ENCODE results near the gene S100A4. TPM values are rescaled to one million over a fixed set of nuclear protein-coding genes. Genes with fewer than 3 reads are reported as not detected.
A peak's percentile ranks its signal among the peaks of the same experiment; 100 is the strongest.
"Not testable (repeated sequence)": the region's sequence is repeated elsewhere in the genome, so short reads cannot be mapped to it uniquely, and the experiment has no call there.

Gene S100A4
- total and polyA plus RNA-seq, 2 donors = 76.8 to 305 TPM

DNA sequence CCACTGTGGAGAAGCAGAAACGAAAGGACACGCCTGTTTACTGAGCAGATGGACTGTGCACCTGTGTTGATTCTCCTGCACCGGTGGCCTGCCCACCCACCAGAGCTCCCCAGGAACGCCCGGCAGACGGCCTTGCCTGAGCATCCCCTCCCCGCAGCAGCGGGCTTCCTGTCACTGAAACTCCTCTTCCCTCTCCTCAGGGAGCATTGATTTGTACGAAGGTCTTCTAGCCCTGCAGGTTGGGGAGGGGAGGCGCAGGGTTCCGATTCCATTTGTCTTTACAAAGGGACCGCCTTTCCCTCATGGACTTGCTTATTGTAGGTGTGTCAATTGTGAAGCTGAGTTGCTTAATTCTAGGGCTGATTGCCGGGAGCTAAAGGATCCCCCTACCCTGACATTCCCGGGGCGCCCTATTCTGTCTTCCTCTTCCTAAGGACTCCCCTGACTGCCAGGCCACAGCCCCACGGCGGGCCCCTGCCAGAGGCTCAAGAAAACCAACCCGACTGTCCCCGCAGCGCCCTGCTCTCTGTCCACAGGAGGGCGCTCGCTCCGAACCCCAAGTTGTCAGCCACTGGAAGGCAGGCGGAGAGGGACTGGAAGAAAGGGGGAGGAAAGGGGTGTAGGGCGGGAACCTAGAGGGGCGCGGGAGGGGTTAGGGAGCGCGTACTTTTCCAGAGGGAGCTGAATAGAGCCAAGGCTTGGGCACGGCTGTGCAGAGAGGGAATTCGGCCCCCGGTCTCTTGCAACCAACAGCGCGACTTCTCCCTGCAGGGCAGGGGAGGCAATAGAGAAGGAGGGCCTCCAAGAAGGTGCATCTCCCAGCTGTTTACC lies 12.6 kb downstream of the S100A4 start:
- WGBS = 34% methylated on average over 34 of the region's 34 CpGs
- peak overlapping the region; percentile 59 to 66 for H3K27ac ChIP-seq (ENCODE audit: low read depth in 1 of 2, low read length in 1 of 2)
- peaks cover 28 to 55% of the 10 kb centered on the region in 2 donors for H3K4me1 ChIP-seq (ENCODE audit: control insufficient read depth in 2 of 2, insufficient read depth in 2 of 2, low read length in 2 of 2)
- peak in 8 of 9 donors; percentile 48 to 89 (median 72) for DNase-seq (ENCODE audit: low read depth in 6 of 9, low spot score in 9 of 9)
- peaks cover 0 to 5% of the 10 kb centered on the region in 2 donors for H3K9me3 ChIP-seq (ENCODE audit: control insufficient read depth in 2 of 2, insufficient read depth in 1 of 2, low read length in 1 of 2)
- H3K36me3 ChIP-seq (ENCODE audit: control insufficient read depth in 2 of 2, insufficient read depth in 2 of 2, low read length in 1 of 2) = peaks cover 0 to 3% of the 10 kb centered on the region in 2 donors
- H3K27me3 ChIP-seq (ENCODE audit: control insufficient read depth in 2 of 2, insufficient read depth in 1 of 2, low read length in 1 of 2) = no peaks in the 10 kb centered on the region
- no peak overlapping the region for H3K4me3 ChIP-seq (ENCODE audit: low read length in 2 of 2)

DNA sequence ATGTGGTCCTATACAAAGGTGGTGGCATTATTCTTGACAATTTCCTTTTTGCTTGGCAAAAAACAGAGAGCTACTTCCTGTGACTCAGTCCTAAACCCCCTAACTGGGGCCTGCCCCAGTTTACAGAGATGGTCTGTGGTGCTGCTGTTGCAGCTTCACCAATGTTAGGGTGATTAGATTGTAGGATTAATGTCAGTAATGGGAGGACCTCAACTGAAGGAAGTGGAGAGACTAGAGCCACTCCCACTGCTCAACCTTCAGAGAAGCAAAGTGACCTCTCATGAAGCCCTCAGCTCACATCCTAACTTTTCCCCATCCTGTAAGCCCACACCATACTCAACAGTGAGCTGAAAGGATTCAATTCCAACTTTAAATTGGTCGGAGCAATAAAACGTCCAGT lies 13.4 kb downstream of the S100A4 start:
- Histone ChIP-seq H3K4me1 (ENCODE audit: control insufficient read depth in 2 of 2, insufficient read depth in 2 of 2, low read length in 2 of 2) (peaks cover 28 to 55% of the 10 kb centered on the region in 2 donors), H3K27ac (ENCODE audit: low read depth in 1 of 2, low read length in 1 of 2) (peak overlapping the region; percentile 59 to 68), H3K36me3 (ENCODE audit: control insufficient read depth in 2 of 2, insufficient read depth in 2 of 2, low read length in 1 of 2) (peaks cover 0 to 3% of the 10 kb centered on the region in 2 donors), H3K27me3 (ENCODE audit: control insufficient read depth in 2 of 2, insufficient read depth in 1 of 2, low read length in 1 of 2) (no peaks in the 10 kb centered on the region), H3K4me3 (ENCODE audit: low read length in 2 of 2) (no peak overlapping the region), H3K9me3 (ENCODE audit: control insufficient read depth in 2 of 2, insufficient read depth in 1 of 2, low read length in 1 of 2) (peaks cover 0 to 3% of the 10 kb centered on the region in 2 donors)
- DNase-seq (ENCODE audit: low read depth in 6 of 9, low spot score in 9 of 9) = peak in 1 of 9 donors; percentile 59
- WGBS = 97% methylated on average over 2 of the region's 2 CpGs

DNA sequence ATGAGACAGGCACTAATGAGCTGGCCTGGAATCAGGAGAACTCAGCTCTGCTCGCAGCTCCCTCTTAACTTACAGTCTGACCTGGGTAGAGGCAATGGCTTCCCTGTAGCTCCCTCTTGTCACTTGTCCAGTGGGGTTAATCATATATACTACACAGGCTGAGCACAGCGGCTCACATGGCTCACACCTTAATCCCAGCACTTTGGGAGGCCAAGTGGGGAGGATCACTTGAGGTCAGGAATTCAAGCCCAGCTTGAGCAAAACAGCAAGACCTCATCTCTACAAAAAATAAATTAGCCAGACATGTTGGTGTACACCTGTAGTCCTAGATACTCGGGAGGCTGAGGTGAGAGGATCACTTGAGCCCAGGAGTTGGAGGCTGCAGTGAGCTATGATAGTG lies 14.0 kb downstream of the S100A4 start:
- H3K4me3 ChIP-seq (ENCODE audit: low read length in 2 of 2) = no peak overlapping the region
- H3K36me3 ChIP-seq (ENCODE audit: control insufficient read depth in 2 of 2, insufficient read depth in 2 of 2, low read length in 1 of 2) = peaks cover 0 to 3% of the 10 kb centered on the region in 2 donors
- no peaks in the 10 kb centered on the region for H3K27me3 ChIP-seq (ENCODE audit: control insufficient read depth in 2 of 2, insufficient read depth in 1 of 2, low read length in 1 of 2)
- no peak for DNase-seq (ENCODE audit: low read depth in 6 of 9, low spot score in 9 of 9)
- no peaks in the 10 kb centered on the region for H3K9me3 ChIP-seq (ENCODE audit: control insufficient read depth in 2 of 2, insufficient read depth in 1 of 2, low read length in 1 of 2)
- peaks cover 23 to 50% of the 10 kb centered on the region in 2 donors for H3K4me1 ChIP-seq (ENCODE audit: control insufficient read depth in 2 of 2, insufficient read depth in 2 of 2, low read length in 2 of 2)
- H3K27ac ChIP-seq (ENCODE audit: low read depth in 1 of 2, low read length in 1 of 2) = peak overlapping the region in 1 of 2 donors; percentile 59
- WGBS = 100% methylated on average over 3 of the region's 3 CpGs

DNA sequence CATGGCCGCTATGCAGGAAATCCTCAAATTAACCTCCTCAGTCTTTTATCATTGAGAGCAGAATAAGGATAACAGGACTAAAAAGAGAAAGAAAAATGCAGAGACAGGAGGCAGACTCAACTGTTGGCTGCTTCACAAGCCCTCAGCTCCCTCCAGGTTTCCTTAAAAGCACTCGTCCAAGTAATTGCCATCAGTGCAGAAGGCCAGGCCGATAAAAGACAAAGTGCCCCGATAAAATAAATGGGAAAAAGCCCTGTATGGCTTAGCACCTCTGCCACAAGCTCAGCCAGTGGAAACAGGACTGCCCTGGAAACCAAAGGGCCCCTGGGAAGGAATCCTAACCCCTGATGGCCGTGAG lies 17.9 kb downstream of the S100A4 start:
- DNase-seq (ENCODE audit: low read depth in 6 of 9, low spot score in 9 of 9) = no peak
- Histone ChIP-seq H3K4me3 (ENCODE audit: low read length in 2 of 2) (no peak overlapping the region), H3K36me3 (ENCODE audit: control insufficient read depth in 2 of 2, insufficient read depth in 2 of 2, low read length in 1 of 2) (no peaks in the 10 kb centered on the region), H3K27ac (ENCODE audit: low read depth in 1 of 2, low read length in 1 of 2) (no peak overlapping the region), H3K4me1 (ENCODE audit: control insufficient read depth in 2 of 2, insufficient read depth in 2 of 2, low read length in 2 of 2) (peaks cover 9 to 13% of the 10 kb centered on the region in 2 donors), H3K9me3 (ENCODE audit: control insufficient read depth in 2 of 2, insufficient read depth in 1 of 2, low read length in 1 of 2) (no peaks in the 10 kb centered on the region), H3K27me3 (ENCODE audit: control insufficient read depth in 2 of 2, insufficient read depth in 1 of 2, low read length in 1 of 2) (no peaks in the 10 kb centered on the region)
- WGBS = 92% methylated on average over 5 of the region's 5 CpGs

DNA sequence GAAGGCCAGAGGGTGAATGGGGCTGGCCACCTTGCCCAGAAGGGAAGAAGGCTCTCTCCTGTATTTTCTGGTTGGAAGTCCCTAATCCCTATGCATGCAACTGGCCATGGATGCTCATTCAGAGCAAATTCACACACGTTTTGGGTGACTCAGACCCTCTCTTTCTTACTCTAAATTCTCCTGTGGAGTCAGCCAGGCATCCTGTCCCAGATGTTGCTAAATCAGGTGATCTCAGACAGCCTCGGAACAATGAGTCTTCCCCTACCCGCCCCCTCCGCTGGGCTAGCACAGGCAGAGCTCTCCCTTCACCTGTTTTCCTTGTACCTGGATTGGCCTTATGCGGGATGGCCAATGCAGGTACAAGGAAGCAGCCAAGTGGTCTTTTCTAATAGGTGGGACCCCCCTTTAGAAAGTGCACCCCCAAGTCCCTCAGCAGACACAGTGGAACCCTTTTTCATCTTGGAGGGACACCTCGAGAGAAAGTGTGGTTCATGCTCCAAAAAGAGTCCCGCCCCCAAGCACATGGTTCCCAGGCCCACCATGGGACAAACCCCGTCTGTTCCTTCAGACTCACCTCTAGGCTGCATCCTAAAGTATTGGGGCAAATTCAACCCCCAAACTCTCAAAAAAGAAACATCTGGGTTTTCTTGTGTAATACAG lies 18.5 kb downstream of the S100A4 start:
- 95% methylated on average over 8 of the region's 8 CpGs for WGBS
- no peaks in the 10 kb centered on the region for H3K36me3 ChIP-seq (ENCODE audit: control insufficient read depth in 2 of 2, insufficient read depth in 2 of 2, low read length in 1 of 2)
- no peak overlapping the region for H3K4me3 ChIP-seq (ENCODE audit: low read length in 2 of 2)
- no peaks in the 10 kb centered on the region for H3K9me3 ChIP-seq (ENCODE audit: control insufficient read depth in 2 of 2, insufficient read depth in 1 of 2, low read length in 1 of 2)
- peaks cover 6 to 8% of the 10 kb centered on the region in 2 donors for H3K4me1 ChIP-seq (ENCODE audit: control insufficient read depth in 2 of 2, insufficient read depth in 2 of 2, low read length in 2 of 2)
- H3K27ac ChIP-seq (ENCODE audit: low read depth in 1 of 2, low read length in 1 of 2) = peak overlapping the region in 1 of 2 donors; percentile 55
- DNase-seq (ENCODE audit: low read depth in 6 of 9, low spot score in 9 of 9) = no peak
- no peaks in the 10 kb centered on the region for H3K27me3 ChIP-seq (ENCODE audit: control insufficient read depth in 2 of 2, insufficient read depth in 1 of 2, low read length in 1 of 2)

DNA sequence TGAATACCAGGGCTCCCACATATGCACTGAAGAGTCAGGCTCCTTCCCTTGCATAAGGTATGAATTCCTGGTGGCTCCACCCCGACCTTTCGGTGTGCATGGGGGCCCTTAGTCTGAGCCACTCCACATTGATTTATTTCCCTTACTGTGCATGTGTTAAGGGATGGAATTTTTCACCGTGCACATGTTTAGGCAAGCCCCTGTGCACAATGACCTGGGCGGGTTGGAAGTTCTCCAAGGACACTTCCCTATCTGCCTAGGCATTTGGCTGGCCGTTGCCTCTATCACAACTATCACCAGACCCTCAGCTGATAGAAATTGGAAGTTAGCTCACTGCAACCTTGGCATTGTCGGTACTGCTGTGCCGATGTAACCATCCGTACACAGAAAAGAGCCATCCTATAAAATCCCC lies 19.5 kb downstream of the S100A4 start:
- no peaks in the 10 kb centered on the region for H3K9me3 ChIP-seq (ENCODE audit: control insufficient read depth in 2 of 2, insufficient read depth in 1 of 2, low read length in 1 of 2)
- no peaks in the 10 kb centered on the region for H3K36me3 ChIP-seq (ENCODE audit: control insufficient read depth in 2 of 2, insufficient read depth in 2 of 2, low read length in 1 of 2)
- H3K4me3 ChIP-seq (ENCODE audit: low read length in 2 of 2) = no peak overlapping the region
- no peak for DNase-seq (ENCODE audit: low read depth in 6 of 9, low spot score in 9 of 9)
- peak overlapping the region in 1 of 2 donors; percentile 25 for H3K27ac ChIP-seq (ENCODE audit: low read depth in 1 of 2, low read length in 1 of 2)
- no peaks in the 10 kb centered on the region for H3K4me1 ChIP-seq (ENCODE audit: control insufficient read depth in 2 of 2, insufficient read depth in 2 of 2, low read length in 2 of 2)
- no peaks in the 10 kb centered on the region for H3K27me3 ChIP-seq (ENCODE audit: control insufficient read depth in 2 of 2, insufficient read depth in 1 of 2, low read length in 1 of 2)
- WGBS = 76% methylated on average over 8 of the region's 8 CpGs

DNA sequence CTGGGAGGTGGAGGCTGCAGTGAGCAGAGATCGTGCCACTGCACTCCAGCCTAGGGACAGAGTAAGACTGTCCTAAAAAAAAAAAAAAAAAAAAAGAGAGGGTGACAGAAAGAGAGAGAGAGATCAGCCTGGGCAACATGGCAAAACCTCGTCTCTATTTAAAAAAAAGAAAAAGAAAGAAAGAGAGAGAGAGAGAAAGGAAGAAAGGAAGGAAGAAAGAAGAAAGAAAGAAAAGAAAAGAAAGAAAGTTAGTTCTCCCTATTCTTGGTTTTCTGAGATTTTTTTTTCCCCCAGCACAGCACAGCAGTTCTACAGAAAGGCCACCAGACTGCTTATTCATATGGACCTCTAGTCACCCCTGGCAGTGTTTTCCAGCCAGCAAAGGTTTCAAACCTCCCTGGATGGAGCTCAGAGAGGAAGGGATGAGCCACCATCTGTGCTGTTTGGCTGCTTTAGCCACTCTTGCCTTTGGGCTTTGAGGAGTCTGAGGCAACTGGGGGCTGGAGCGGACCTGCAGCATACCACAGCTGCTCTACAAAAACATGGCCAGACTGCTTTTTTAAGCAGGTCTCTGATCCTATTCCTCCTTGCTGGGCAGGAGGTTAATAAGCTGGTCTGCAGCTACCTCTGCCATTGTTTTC lies 20.4 kb downstream of the S100A4 start:
- Histone ChIP-seq H3K4me3 (ENCODE audit: low read length in 2 of 2) (no peak overlapping the region), H3K9me3 (ENCODE audit: control insufficient read depth in 2 of 2, insufficient read depth in 1 of 2, low read length in 1 of 2) (no peaks in the 10 kb centered on the region), H3K36me3 (ENCODE audit: control insufficient read depth in 2 of 2, insufficient read depth in 2 of 2, low read length in 1 of 2) (no peaks in the 10 kb centered on the region), H3K27me3 (ENCODE audit: control insufficient read depth in 2 of 2, insufficient read depth in 1 of 2, low read length in 1 of 2) (no peaks in the 10 kb centered on the region), H3K4me1 (ENCODE audit: control insufficient read depth in 2 of 2, insufficient read depth in 2 of 2, low read length in 2 of 2) (no peaks in the 10 kb centered on the region), H3K27ac (ENCODE audit: low read depth in 1 of 2, low read length in 1 of 2) (no peak overlapping the region)
- WGBS = 79% methylated on average over 3 of the region's 3 CpGs
- DNase-seq (ENCODE audit: low read depth in 6 of 9, low spot score in 9 of 9) = no peak

DNA sequence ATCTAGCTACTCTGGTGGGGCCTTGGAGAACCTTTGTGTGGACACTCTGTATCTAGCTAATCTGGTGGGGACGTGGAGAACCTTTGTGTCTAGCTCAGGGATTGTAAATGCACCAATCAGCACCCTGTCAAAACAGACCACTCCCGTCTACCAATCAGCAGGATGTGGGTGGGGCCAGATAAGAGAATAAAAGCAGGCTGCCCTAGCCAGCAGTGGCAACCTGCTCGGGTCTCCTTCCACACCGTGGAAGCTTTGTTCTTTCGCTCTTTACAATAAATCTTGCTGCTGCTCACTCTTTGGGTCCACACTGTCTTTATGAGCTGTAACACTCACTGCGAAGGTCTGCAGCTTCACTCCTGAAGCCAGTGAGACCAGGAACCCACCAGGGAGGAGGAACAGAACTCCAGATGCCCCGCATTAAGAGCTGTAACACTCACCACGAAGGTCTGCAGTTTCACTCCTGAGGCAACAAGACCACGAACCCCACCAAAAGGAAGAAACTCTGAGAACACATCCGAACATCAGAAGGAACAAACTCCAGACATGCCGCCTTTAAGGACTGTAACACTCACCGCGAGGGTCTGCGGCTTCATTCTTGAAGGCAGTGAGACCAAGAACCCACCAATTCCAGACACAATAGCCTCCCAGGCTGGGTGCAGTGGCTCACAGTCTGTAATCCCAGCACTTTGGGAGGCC lies 23.1 kb downstream of the S100A4 start:
- H3K36me3 ChIP-seq (ENCODE audit: control insufficient read depth in 2 of 2, insufficient read depth in 2 of 2, low read length in 1 of 2); H3K27me3 ChIP-seq (ENCODE audit: control insufficient read depth in 2 of 2, insufficient read depth in 1 of 2, low read length in 1 of 2); DNase-seq (ENCODE audit: low read depth in 6 of 9, low spot score in 9 of 9); H3K27ac ChIP-seq (ENCODE audit: low read depth in 1 of 2, low read length in 1 of 2); H3K4me1 ChIP-seq (ENCODE audit: control insufficient read depth in 2 of 2, insufficient read depth in 2 of 2, low read length in 2 of 2); H3K4me3 ChIP-seq (ENCODE audit: low read length in 2 of 2); H3K9me3 ChIP-seq (ENCODE audit: control insufficient read depth in 2 of 2, insufficient read depth in 1 of 2, low read length in 1 of 2): not testable (repeated sequence)
- WGBS = 65% methylated on average over 14 of the region's 14 CpGs

Data from thymus (tissue), 11 donors.